CD4-positive, alpha-beta T cell treated with Interleukin-17A for 1 hour (primary cell): Measurements from ENCODE around the gene RAB40B.

ENCODE experiments used
- DNase-seq: peaks from one replicate; pipeline ENCODE4 v3.0.0-alpha.2; 2020

The RAB40B gene

GRCh38 chr17:82716203-82717010 lies 17.9 kb upstream of the RAB40B start, which contains the start of gene FN3KRP:
TSS of gene FN3KRP (plus strand) at chr17:82716706. CDS start at chr17:82716756, 50 bp downstream.
- peak; percentile 95 for DNase-seq

- no peak for DNase-seq
Measured at GRCh38 chr17:82713071-82713723, 14.7 kb upstream of the RAB40B start.

GRCh38 chr17:82710499-82711232 lies 12.2 kb upstream of the RAB40B start:
- no peak for DNase-seq

GRCh38 chr17:82709676-82710498 lies 11.4 kb upstream of the RAB40B start:
- no peak for DNase-seq

GRCh38 chr17:82709024-82709675 lies 10.7 kb upstream of the RAB40B start:
- DNase-seq = no peak

GRCh38 chr17:82705756-82706155 lies 7.3 kb upstream of the RAB40B start:
- no peak for DNase-seq

GRCh38 chr17:82704886-82705285 lies 6.4 kb upstream of the RAB40B start:
- DNase-seq = no peak

- DNase-seq = no peak
Measured at GRCh38 chr17:82703935-82704865, 5.7 kb upstream of the RAB40B start.

GRCh38 chr17:82703036-82703745 lies 4.7 kb upstream of the RAB40B start:
- no peak for DNase-seq

GRCh38 chr17:82702231-82702927 lies 3.9 kb upstream of the RAB40B start:
- DNase-seq = no peak

- no peak for DNase-seq
Measured at GRCh38 chr17:82699551-82699950, 1.1 kb upstream of the RAB40B start.

- no peak for DNase-seq
Measured at GRCh38 chr17:82698974-82699442, 510 bp upstream of the RAB40B start.

- no peak for DNase-seq
Measured at GRCh38 chr17:82697808-82698064, 762 bp downstream of the RAB40B start.

- DNase-seq = no peak
Measured at GRCh38 chr17:82696916-82697807, 1.3 kb downstream of the RAB40B start.

- DNase-seq = no peak
Measured at GRCh38 chr17:82696259-82696658, 2.2 kb downstream of the RAB40B start.

- no peak for DNase-seq
Measured at GRCh38 chr17:82694647-82695046, 3.9 kb downstream of the RAB40B start.

GRCh38 chr17:82693168-82693867 lies 5.2 kb downstream of the RAB40B start:
- DNase-seq = no peak

- DNase-seq = no peak
Measured at GRCh38 chr17:82692268-82692667, 6.2 kb downstream of the RAB40B start.
